HCT116 (cell line): ENCODE measurements around the gene KCNE1. TPM values are rescaled to one million over a fixed set of nuclear protein-coding genes. Genes with fewer than 3 reads are reported as not detected.
"Not testable (repeated sequence)": the region's sequence is repeated elsewhere in the genome, so short reads cannot be mapped to it uniquely, and the experiment has no call there.

ENCODE experiments used
- ATAC-seq: fragments of 200-7000 bp; cut with Tn5 transposase; 2 replicates; pipeline ENCODE4 v1.9.1; 2020; ENCODE audit warnings: mild to moderate bottlenecking, moderate library complexity
- BruUV-seq: library from RNA; stranded (reverse); fragments of 400-500 nt; replicated peaks from 2 replicates; lab custom pipeline; 2021; lab: Mats Ljungman, UMichigan
- CTCF ChIA-PET: fragments of 300-600 bp; sonication (Branson Sonifier 250); formaldehyde crosslinking; loops from one replicate; lab custom pipeline; 2021; ENCODE audit warnings: antibody characterized with exemption; lab: Charles Lee
- POLR2A ChIA-PET: fragments of 300-600, 350-600 bp; sonication (Branson Sonifier 250); formaldehyde crosslinking; loops from one replicate; lab custom pipeline; 2021; ENCODE audit warnings: antibody characterized with exemption; lab: Charles Lee
- RAD21 ChIA-PET, 2 experiments: fragments of 300-600 bp; sonication (Branson Sonifier 250); formaldehyde crosslinking; loops; one replicate each; lab custom pipeline; 2023; ENCODE audit warnings: low total read pairs in 2 of 2; ENCODE audit not compliant: uncharacterized antibody in 2 of 2, unreplicated experiment in 2 of 2, low non-redundant PET in 1 of 2; lab: Charles Lee
- DNase-seq: peaks from one replicate; pipeline ENCODE4 v3.0.0-alpha.2; 2010; ENCODE audit warnings: low read depth, low spot score
- H2AFZ ChIP-seq: fragments of 200-600 bp; shearing (Covaris generic), sonication (generic); 2 replicates; pipeline ENCODE4 v1.6.1; 2017; ENCODE audit warnings: low read depth, mixed run types, mixed read lengths, antibody characterized with exemption, low read length; ENCODE audit not compliant: poor library complexity, severe bottlenecking
- H3K27ac ChIP-seq: 2 replicates; pipeline ENCODE4 v1.5.1; 2012; ENCODE audit warnings: low read depth, low read length
- H3K27me3 ChIP-seq: fragments of 200-600 bp; sonication (generic); 2 replicates; pipeline ENCODE4 v1.6.1; 2016; ENCODE audit warnings: mixed run types, low read length, mixed read lengths; ENCODE audit not compliant: insufficient read depth
- H3K36me3 ChIP-seq, 2 experiments: fragments of 200-500 bp in 1 of 2; fragments of 200-600 bp in 1 of 2; sonication (Bioruptor generic) in 1 of 2; sonication (generic) in 1 of 2; 2 replicates each; pipeline versions ENCODE4 v1.5.1 to v1.6.1; 2014 to 2016; ENCODE audit warnings: low read length in 2 of 2, inconsistent platforms in 1 of 2, mixed read lengths in 1 of 2, mixed run types in 1 of 2; ENCODE audit not compliant: insufficient read depth in 2 of 2, control insufficient read depth in 1 of 2
- H3K4me1 ChIP-seq, 2 experiments: fragments of 200-600 bp in 1 of 2; sonication (generic) in 1 of 2; 2 replicates each; pipeline versions ENCODE4 v1.5.1 to v1.6.1; 2012 to 2017; ENCODE audit warnings: low read length in 2 of 2, inconsistent platforms in 1 of 2, mild to moderate bottlenecking in 1 of 2, mixed read lengths in 1 of 2, mixed run types in 1 of 2, moderate library complexity in 1 of 2; ENCODE audit not compliant: insufficient read depth in 2 of 2, control insufficient read depth in 1 of 2
- H3K4me2 ChIP-seq: fragments of 200-600 bp; sonication (generic); 2 replicates; pipeline ENCODE4 v1.6.1; 2017; ENCODE audit warnings: mixed run types, low read length, mixed read lengths
- H3K4me3 ChIP-seq, 2 experiments: fragments of 200-600 bp in 1 of 2; sonication (generic) in 1 of 2; replicated peaks in 1 of 2; 2 replicates each; pipeline ENCODE4 v1.5.1; 2011 to 2016; ENCODE audit warnings: low read length in 2 of 2, control low read depth in 1 of 2, low read depth in 1 of 2, mild to moderate bottlenecking in 1 of 2, mixed read lengths in 1 of 2, mixed run types in 1 of 2
- H3K79me2 ChIP-seq: fragments of 200-600 bp; sonication (generic); 2 replicates; pipeline ENCODE4 v1.6.1; 2017; ENCODE audit warnings: mild to moderate bottlenecking, mixed run types, low read length, moderate library complexity, mixed read lengths; ENCODE audit not compliant: insufficient read depth
- H3K9ac ChIP-seq: fragments of 200-600 bp; sonication (generic); 2 replicates; pipeline ENCODE4 v1.6.1; 2016; ENCODE audit warnings: low read length, mixed read lengths
- H3K9me2 ChIP-seq: fragments of 200-600 bp; sonication (generic), shearing (Covaris generic); 2 replicates; pipeline ENCODE4 v1.6.1; 2017; ENCODE audit warnings: mixed run types, mild to moderate bottlenecking, moderate library complexity; ENCODE audit not compliant: insufficient read depth
- H3K9me3 ChIP-seq, 2 experiments: fragments of 200-500 bp in 1 of 2; fragments of 200-600 bp in 1 of 2; sonication (Bioruptor generic) in 1 of 2; sonication (generic) in 1 of 2; 2 replicates each; pipeline ENCODE4 v1.6.1; 2014 to 2017; ENCODE audit warnings: low read length in 2 of 2, mixed read lengths in 2 of 2, inconsistent platforms in 1 of 2, low read depth in 1 of 2, mild to moderate bottlenecking in 1 of 2, mixed run types in 1 of 2, moderate library complexity in 1 of 2; ENCODE audit not compliant: control insufficient read depth in 1 of 2, insufficient read depth in 1 of 2
- H4K20me1 ChIP-seq: fragments of 200-600 bp; sonication (generic), shearing (Covaris generic); 2 replicates; pipeline ENCODE4 v1.6.1; 2017; ENCODE audit warnings: mixed run types, mild to moderate bottlenecking, moderate library complexity; ENCODE audit not compliant: insufficient read depth
- intact Hi-C: fragments of 100-400 bp; cut with micrococcal nuclease; formaldehyde crosslinking; loops from 2 replicates; pipeline ENCODE4 v1.10.0; 2022
- total RNA-seq: library from RNA; stranded (reverse); gene quantifications from one replicate; pipeline ENCODE4 v1.2.1, GENCODE V29; 2021; ENCODE audit not compliant: unreplicated experiment

Gene KCNE1
- total RNA-seq, 1 experiment from 2014 or later: not detected

- H3K4me3 ChIP-seq, intact Hi-C loops, H3K36me3 ChIP-seq, H3K9me2 ChIP-seq, H3K9me3 ChIP-seq, H3K27me3 ChIP-seq, POLR2A ChIA-PET, RAD21 ChIA-PET, H3K79me2 ChIP-seq, H3K27ac ChIP-seq, H3K9ac ChIP-seq, CTCF ChIA-PET, H2AFZ ChIP-seq, H4K20me1 ChIP-seq, H3K4me1 ChIP-seq, ATAC-seq, BruUV-seq, H3K4me2 ChIP-seq, DNase-seq: not testable (repeated sequence)
These were observed 94.4 kb downstream of the KCNE1 start for GRCh38 chr21:34417448-34418077.

GRCh38 chr21:34407294-34407693, 104.7 kb downstream of the KCNE1 start:
- intact Hi-C loops, BruUV-seq, RAD21 ChIA-PET: not testable (repeated sequence)

GRCh38 chr21:34406676-34407075, 105.3 kb downstream of the KCNE1 start:
- H3K27ac ChIP-seq, H3K9me2 ChIP-seq, BruUV-seq, H3K27me3 ChIP-seq, H2AFZ ChIP-seq, H3K9ac ChIP-seq, CTCF ChIA-PET, H3K9me3 ChIP-seq, H3K4me2 ChIP-seq, ATAC-seq, POLR2A ChIA-PET, H3K79me2 ChIP-seq, H3K36me3 ChIP-seq, RAD21 ChIA-PET, H3K4me1 ChIP-seq, H4K20me1 ChIP-seq, intact Hi-C loops, H3K4me3 ChIP-seq, DNase-seq: not testable (repeated sequence)

More at GRCh38 chr21:34407294-34407693, 104.7 kb downstream of the KCNE1 start:
- H3K4me1 ChIP-seq, H3K4me3 ChIP-seq, H3K9me2 ChIP-seq, H3K9me3 ChIP-seq, H3K9ac ChIP-seq, CTCF ChIA-PET, H3K27me3 ChIP-seq, POLR2A ChIA-PET, DNase-seq, ATAC-seq, H3K79me2 ChIP-seq, H2AFZ ChIP-seq, H3K4me2 ChIP-seq, H3K27ac ChIP-seq, H4K20me1 ChIP-seq, H3K36me3 ChIP-seq: not testable (repeated sequence)

GRCh38 chr21:34406102-34406501, 105.9 kb downstream of the KCNE1 start:
- H3K9me3 ChIP-seq, H3K27ac ChIP-seq, CTCF ChIA-PET, H3K4me1 ChIP-seq, H4K20me1 ChIP-seq, H3K4me3 ChIP-seq, POLR2A ChIA-PET, H3K9ac ChIP-seq, RAD21 ChIA-PET, H3K79me2 ChIP-seq, BruUV-seq, DNase-seq, H3K9me2 ChIP-seq, H3K4me2 ChIP-seq, H3K27me3 ChIP-seq, intact Hi-C loops, H3K36me3 ChIP-seq, H2AFZ ChIP-seq, ATAC-seq: not testable (repeated sequence)
